ENCODE results near the gene CHST14.

CHST14 gene

GRCh38 chr15:40437752-40438687 lies 32.8 kb upstream of the CHST14 start:
- no peak for DNase-seq
- Mint-ChIP-seq H3K9me3 (no peaks in the 10 kb centered on the region), H3K4me1 (peaks cover 40 to 54% of the 10 kb centered on the region in 2 donors), H3K27me3 (peaks cover 45 to 46% of the 10 kb centered on the region in 2 donors), H3K27ac (no peak overlapping the region), H3K4me3 (no peak overlapping the region), H3K36me3 (no peaks in the 10 kb centered on the region)
- no peak for ATAC-seq (replicated peaks)

- no peak for ATAC-seq (replicated peaks)
- Mint-ChIP-seq H3K9me3 (no peaks in the 10 kb centered on the region), H3K4me1 (peaks cover 45 to 61% of the 10 kb centered on the region in 2 donors), H3K27me3 (peaks cover 45 to 46% of the 10 kb centered on the region in 2 donors), H3K27ac (no peak overlapping the region), H3K4me3 (no peak overlapping the region), H3K36me3 (peaks cover 2% of the 10 kb centered on the region in 2 donors)
- DNase-seq, result no peak
These were observed 32.1 kb upstream of the CHST14 start for GRCh38 chr15:40438712-40439111.

DNA sequence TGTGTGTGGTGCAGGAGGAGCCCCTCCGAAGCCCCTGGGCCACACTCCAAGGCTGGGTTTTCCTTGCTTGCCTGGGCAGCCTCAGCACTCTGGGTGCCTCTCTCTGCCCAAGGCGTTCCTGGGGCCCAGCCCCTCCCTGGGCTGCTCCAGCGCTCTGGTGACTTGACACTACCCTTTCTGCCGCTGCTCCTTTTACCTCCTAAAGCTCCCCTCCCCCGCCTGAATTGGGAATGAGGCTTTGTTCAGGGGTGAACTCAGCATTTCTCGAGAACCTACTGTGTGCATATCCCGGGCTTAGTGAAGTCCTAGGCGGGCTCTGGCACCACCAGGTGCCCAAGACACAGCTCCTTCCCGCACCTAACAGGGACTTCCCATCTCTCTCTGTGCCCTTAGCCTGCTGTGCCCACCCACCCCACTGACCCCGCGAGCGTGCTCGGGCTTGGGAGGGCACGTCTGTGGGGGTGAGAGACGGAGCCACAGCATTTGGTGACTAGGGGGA lies 31.3 kb upstream of the CHST14 start:
- H3K36me3 Mint-ChIP-seq, result peaks cover 3% of the 10 kb centered on the region in 2 donors
- no peak for DNase-seq
- ATAC-seq (replicated peaks), result no peak
- H3K9me3 Mint-ChIP-seq, result no peaks in the 10 kb centered on the region
- peaks cover 45 to 46% of the 10 kb centered on the region in 2 donors for H3K27me3 Mint-ChIP-seq
- H3K4me1 Mint-ChIP-seq, result peaks cover 53 to 69% of the 10 kb centered on the region in 2 donors
- peak overlapping the region; percentile 92 for H3K27ac Mint-ChIP-seq
- peak overlapping the region; percentile 85 to 94 for H3K4me3 Mint-ChIP-seq

- ATAC-seq (replicated peaks) (peak in 1 of 2 donors; percentile 7), DNase-seq (no peak)
- H3K9me3 Mint-ChIP-seq, result no peaks in the 10 kb centered on the region
- peaks cover 43 to 46% of the 10 kb centered on the region in 2 donors for H3K27me3 Mint-ChIP-seq
- H3K4me1 Mint-ChIP-seq, result peaks cover 57 to 75% of the 10 kb centered on the region in 2 donors
- peak overlapping the region; percentile 92 for H3K27ac Mint-ChIP-seq
- peaks cover 3% of the 10 kb centered on the region in 2 donors for H3K36me3 Mint-ChIP-seq
- peak overlapping the region; percentile 85 to 94 for H3K4me3 Mint-ChIP-seq
These were observed 30.6 kb upstream of the CHST14 start for GRCh38 chr15:40439960-40440742.

- H3K4me1 Mint-ChIP-seq, result peaks cover 55 to 77% of the 10 kb centered on the region in 2 donors
- H3K27ac Mint-ChIP-seq, result peak within 1 kb of the TSS; percentile 92
- H3K27me3 Mint-ChIP-seq, result peaks cover 35 to 41% of the 10 kb centered on the region in 2 donors
- peaks cover 3% of the 10 kb centered on the region in 2 donors for H3K36me3 Mint-ChIP-seq
- H3K4me3 Mint-ChIP-seq, result peak within 1 kb of the TSS; percentile 92 to 94
- ATAC-seq (replicated peaks), result peak; percentile 90 to 92
- no peaks in the 10 kb centered on the region for H3K9me3 Mint-ChIP-seq
- peak; percentile 96 for DNase-seq
These were observed 29.8 kb upstream of the CHST14 start, which contains the start of gene BAHD1 for GRCh38 chr15:40440743-40441564. BAHD1 (plus strand) TSS chr15:40440953; CDS start chr15:40458465, 17,512 bp downstream.

GRCh38 chr15:40441565-40442531 lies 28.9 kb upstream of the CHST14 start:
- no peak for DNase-seq
- Mint-ChIP-seq H3K4me3 (peak overlapping the region; percentile 89 to 92), H3K27me3 (peaks cover 26 to 32% of the 10 kb centered on the region in 2 donors), H3K36me3 (peaks cover 3% of the 10 kb centered on the region in 2 donors), H3K27ac (peak overlapping the region; percentile 79), H3K4me1 (peaks cover 49 to 69% of the 10 kb centered on the region in 2 donors), H3K9me3 (no peaks in the 10 kb centered on the region)
- peak; percentile 3 to 8 for ATAC-seq (replicated peaks)

- Mint-ChIP-seq H3K4me3 (peak overlapping the region in 1 of 2 donors; percentile 92), H3K4me1 (peaks cover 40 to 55% of the 10 kb centered on the region in 2 donors), H3K27me3 (peaks cover 12 to 18% of the 10 kb centered on the region in 2 donors), H3K9me3 (no peaks in the 10 kb centered on the region), H3K27ac (no peak overlapping the region), H3K36me3 (peaks cover 3% of the 10 kb centered on the region in 2 donors)
- no peak for DNase-seq
- no peak for ATAC-seq (replicated peaks)
These were observed 27.5 kb upstream of the CHST14 start for GRCh38 chr15:40443255-40443654.

- Mint-ChIP-seq H3K9me3 (no peaks in the 10 kb centered on the region), H3K4me1 (peaks cover 34 to 52% of the 10 kb centered on the region in 2 donors), H3K36me3 (peaks cover 3% of the 10 kb centered on the region in 2 donors), H3K27me3 (peaks cover 6 to 12% of the 10 kb centered on the region in 2 donors), H3K27ac (no peak overlapping the region), H3K4me3 (no peak overlapping the region)
- ATAC-seq (replicated peaks), result no peak
- no peak for DNase-seq
These were observed 26.9 kb upstream of the CHST14 start for GRCh38 chr15:40443846-40444245.

GRCh38 chr15:40444736-40445135 lies 26.0 kb upstream of the CHST14 start:
- Mint-ChIP-seq H3K27ac (no peak overlapping the region), H3K4me1 (peaks cover 34 to 52% of the 10 kb centered on the region in 2 donors), H3K27me3 (peaks cover 0 to 4% of the 10 kb centered on the region in 2 donors), H3K4me3 (no peak overlapping the region), H3K36me3 (peaks cover 3% of the 10 kb centered on the region in 2 donors), H3K9me3 (no peaks in the 10 kb centered on the region)
- DNase-seq, result no peak
- ATAC-seq (replicated peaks), result no peak

DNA sequence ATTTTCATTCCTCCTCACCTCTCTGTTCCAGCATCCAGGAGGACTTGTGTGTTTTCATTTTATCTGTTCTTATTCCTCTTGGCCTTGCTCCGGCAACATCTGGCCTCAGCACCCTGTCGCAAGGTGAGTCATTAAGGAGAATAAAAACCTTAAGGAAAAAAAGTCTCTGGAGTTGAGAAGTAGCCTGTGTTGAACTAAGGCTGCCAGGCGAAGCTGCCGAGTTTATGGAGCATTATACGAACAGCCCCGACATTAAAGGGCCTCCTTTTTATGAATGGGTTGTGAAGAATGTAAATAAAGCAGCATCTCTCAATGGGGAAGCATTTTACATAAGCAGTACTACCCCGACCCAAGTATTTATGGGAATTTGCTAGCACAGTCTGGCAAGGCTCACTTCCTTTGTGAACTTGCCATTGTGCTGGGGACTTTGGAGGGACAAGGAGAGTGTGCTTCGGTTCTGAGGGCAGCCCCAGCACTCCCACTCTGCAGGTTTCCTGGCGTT lies 25.3 kb upstream of the CHST14 start:
- Mint-ChIP-seq H3K4me1 (peaks cover 35 to 53% of the 10 kb centered on the region in 2 donors), H3K9me3 (no peaks in the 10 kb centered on the region), H3K27me3 (no peaks in the 10 kb centered on the region), H3K27ac (no peak overlapping the region), H3K4me3 (no peak overlapping the region), H3K36me3 (peaks cover 3% of the 10 kb centered on the region in 2 donors)
- DNase-seq (no peak), ATAC-seq (replicated peaks) (no peak)

DNA sequence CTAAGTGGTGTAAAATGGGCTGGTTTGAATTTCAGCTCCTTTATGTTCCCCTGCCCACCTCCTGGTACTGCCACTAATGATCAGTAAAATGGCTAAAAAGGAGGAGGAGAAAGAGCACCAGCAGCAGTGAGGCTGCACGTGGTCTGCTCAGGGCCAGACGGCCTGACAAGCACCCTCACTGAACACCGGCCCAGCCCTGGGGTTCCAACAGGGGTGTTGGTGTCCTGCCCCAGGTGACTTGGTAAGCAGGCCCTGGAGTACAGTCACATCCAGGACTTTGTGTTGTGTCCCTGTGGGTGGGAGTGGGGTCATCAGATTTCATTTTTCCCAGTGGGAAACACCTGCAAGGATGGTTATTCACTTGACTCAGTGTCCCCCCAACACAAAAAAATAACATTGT lies 24.6 kb upstream of the CHST14 start:
- no peak overlapping the region for H3K27ac Mint-ChIP-seq
- H3K27me3 Mint-ChIP-seq, result no peaks in the 10 kb centered on the region
- H3K4me3 Mint-ChIP-seq, result no peak overlapping the region
- H3K36me3 Mint-ChIP-seq, result peaks cover 3% of the 10 kb centered on the region in 2 donors
- H3K9me3 Mint-ChIP-seq, result no peaks in the 10 kb centered on the region
- H3K4me1 Mint-ChIP-seq, result peaks cover 37 to 60% of the 10 kb centered on the region in 2 donors
- ATAC-seq (replicated peaks) (no peak), DNase-seq (no peak)

DNA sequence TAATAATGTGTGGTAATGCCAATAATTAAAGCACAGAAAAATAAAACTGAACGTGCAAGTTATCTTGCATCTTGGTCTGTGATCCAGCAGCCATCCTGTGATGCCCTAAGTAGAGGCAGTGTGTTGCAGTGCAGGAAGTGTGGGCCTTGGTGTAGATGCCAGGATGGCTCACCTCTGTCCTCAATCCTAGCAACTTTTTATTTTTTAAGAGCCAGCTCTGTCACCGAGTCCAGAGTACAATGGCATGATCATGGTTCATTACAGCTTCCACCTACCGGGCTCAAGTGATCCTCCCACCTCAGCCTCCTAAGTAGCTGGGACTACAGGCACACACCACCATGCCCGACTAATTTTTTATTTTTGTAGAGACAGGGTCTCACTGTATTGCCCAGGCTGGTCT lies 22.4 kb upstream of the CHST14 start:
- no peak overlapping the region for H3K27ac Mint-ChIP-seq
- DNase-seq, result no peak

More for the DNA sequence above, 22.4 kb upstream of the CHST14 start:
- H3K27me3 Mint-ChIP-seq, result no peaks in the 10 kb centered on the region
- no peak overlapping the region for H3K4me3 Mint-ChIP-seq
- H3K9me3 Mint-ChIP-seq, result no peaks in the 10 kb centered on the region
- peaks cover 49 to 70% of the 10 kb centered on the region in 2 donors for H3K4me1 Mint-ChIP-seq
- ATAC-seq (replicated peaks), result no peak
- H3K36me3 Mint-ChIP-seq, result peaks cover 3% of the 10 kb centered on the region in 2 donors

Data from stimulated activated naive B cell treated with anti-CD40 and anti-IgM and Interleukin-4, amounts not matched to agents 10 μg/mL and 1 μg/mL and 100 μg/mL, for 72 hours (primary cell).